ENCODE results near the gene FAAP100.
A peak's percentile ranks its signal among the peaks of the same experiment; 100 is the strongest.
"Not testable (repeated sequence)": the region's sequence is repeated elsewhere in the genome, so short reads cannot be mapped to it uniquely, and the experiment has no call there.

The FAAP100 gene, protein sequence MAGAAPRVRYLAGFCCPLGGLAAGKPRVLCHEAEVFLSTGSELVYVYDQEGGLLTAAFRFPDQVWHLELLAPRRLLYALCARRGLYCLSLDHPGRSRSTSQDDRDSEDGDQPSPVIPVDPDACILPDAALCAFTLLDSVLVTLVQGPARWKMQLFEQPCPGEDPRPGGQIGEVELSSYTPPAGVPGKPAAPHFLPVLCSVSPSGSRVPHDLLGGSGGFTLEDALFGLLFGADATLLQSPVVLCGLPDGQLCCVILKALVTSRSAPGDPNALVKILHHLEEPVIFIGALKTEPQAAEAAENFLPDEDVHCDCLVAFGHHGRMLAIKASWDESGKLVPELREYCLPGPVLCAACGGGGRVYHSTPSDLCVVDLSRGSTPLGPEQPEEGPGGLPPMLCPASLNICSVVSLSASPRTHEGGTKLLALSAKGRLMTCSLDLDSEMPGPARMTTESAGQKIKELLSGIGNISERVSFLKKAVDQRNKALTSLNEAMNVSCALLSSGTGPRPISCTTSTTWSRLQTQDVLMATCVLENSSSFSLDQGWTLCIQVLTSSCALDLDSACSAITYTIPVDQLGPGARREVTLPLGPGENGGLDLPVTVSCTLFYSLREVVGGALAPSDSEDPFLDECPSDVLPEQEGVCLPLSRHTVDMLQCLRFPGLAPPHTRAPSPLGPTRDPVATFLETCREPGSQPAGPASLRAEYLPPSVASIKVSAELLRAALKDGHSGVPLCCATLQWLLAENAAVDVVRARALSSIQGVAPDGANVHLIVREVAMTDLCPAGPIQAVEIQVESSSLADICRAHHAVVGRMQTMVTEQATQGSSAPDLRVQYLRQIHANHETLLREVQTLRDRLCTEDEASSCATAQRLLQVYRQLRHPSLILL

DNA sequence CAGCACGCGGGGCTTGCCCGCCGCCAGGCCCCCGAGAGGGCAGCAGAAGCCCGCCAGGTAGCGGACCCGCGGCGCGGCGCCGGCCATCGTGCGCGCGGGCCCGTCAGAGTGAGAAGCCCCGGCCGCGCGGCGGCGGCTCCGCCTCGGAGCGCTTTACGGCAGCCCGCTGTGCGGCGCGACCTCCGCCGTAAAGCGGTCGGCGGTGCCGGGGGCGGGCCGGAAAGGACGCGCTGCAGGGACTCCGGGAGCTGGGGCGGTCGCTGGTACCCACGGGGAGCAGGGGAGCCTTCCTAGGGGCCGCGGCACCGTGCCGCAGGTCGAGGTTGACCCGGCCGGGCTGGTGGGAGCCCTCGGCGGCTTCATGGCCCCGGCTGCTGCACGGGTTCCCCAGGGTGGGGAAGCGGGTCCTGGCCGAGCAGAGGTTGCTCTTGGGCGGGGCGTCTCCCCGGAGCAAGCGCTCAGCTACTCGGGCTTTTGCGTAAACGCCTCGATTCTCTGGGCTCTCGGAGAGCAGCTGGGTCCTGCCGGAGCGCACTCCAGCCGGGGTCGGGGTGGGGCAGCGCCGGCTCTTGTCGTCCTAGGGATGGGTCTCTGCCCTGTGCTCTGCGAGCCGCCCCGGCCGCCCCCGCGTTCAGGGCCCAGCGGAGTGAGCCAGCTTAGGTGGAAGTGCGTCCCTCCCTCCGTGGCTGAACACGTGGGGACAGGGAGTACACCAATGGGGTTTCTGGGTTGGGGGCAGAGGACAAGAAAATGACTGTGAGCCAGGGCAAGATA lies at the start of gene FAAP100:
Gene FAAP100, minus strand, starts transcription at position 110 of the 774 bp plus-strand sequence. Its CDS starts 23 bp downstream, at position 87.
- DNase-seq, result peak; percentile 82 to 91 (median 84)

DNA sequence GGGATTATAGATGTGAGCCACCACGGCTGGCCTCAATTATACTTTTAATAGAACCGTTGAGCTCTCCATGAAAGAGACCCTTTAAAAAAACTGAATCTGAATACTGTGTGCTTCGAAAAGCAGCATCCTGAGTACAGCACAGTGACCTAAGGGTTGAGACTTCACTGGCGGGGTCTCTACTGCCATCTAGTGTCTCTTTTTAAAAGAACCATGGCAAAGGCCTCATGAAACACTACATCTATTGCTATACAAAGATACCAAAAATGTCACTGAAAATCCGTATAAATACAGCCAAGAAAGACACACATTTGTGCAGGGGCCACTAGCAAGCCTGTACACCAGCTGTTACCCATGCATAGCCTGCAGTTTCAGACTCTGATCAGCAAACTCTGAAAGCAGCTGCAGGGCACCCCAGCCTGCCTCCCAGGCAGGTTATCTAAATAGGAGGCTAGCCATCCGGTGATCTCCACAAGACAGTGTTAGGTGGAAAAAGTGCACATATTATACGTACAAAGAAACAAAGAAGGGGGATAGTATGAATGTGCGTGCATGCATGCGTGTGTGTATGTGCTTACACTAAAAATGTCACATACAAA lies 49.5 kb upstream of the FAAP100 start:
- DNase-seq, result peak; percentile 23 to 78 (median 49)

DNA sequence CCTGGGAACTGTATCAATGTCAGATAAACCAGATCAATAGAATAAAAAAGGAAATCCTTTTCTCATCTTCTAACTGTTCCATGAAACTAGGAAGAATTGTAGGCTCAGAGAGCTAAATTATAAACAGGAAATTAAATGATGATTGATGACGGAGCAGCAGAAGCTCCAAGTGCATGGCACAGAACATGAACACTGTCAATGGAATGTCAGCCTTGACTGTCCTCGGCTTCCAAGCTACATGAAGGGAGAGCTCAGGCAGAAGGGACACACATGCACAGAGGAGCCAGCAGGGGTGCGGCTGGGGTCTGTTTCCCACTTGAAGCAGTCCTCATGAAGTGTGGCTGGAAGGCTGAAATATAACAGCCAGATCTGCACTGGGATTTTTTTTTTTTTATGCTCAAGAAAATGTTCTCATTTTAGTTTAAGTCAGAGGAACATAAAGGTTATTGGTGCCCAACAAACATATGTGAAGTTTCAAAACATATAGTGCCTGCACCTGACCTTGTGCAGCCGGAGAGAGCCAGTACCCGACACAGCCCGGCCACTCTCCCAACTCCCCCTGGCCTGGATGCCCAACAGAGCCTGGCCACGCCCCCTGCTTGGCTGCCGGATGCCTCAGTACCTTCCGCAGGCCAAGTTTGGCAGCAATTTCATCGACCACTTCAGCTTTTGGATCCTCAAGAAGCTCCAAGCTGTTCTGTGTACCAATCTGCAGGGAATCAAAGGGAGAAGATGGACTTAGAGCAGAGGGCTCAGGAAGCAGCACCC lies 47.8 kb upstream of the FAAP100 start:
- DNase-seq, result no peak

DNA sequence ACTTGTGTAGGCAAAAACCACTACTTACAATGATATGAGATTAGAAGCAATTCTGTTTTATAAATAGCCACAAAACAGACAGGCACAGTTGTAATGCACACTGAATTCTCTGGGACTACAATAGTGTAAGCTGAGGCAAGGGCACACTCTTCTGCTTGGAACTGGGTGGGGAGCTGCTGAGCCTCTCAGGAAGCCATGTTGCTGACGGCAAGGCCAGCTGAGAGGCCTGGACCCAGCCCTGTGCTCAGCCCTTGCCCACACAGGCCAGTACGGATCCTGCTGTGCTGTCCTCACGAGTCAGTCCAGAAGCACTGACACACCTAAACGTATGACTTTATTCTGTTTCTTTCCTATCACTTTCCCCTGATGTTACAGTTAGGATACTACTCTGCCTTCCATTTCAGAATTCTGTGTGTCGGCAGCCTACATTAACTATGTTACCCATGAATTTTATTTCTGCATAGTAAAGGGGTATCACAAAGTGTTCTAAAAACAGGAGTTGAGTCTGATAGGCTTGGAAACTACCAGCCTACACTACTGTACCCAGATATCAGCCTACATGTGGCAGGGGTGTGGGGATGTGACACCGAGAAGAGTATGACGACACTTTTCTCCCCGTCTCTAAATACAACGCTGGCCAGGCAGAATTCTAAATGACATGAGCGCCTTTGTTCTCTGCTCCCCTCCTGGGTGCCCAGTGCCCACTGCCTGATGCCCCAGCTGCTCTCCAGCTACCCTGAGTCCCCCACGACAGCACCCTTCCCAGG lies 41.1 kb upstream of the FAAP100 start:
- DNase-seq, result no peak

DNA sequence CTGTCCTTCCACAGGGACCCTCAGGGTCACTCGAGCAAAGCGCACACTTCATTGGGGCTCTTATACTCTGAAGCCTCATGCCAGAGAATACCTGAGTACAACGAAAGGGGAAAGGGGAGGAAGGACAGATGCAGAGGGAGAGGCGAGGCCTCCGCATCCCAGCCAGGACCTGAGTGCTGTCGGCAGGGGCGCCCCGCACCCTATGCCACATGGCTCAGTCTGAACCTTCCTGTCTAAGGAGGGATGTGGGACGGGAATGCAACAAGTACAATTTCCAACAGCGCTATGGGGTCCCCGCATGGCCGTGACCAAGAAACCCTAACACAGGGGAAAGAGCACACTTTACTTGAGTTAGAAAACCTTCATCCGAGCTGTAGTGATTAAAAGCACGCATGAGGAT lies 39.8 kb upstream of the FAAP100 start:
- no peak for DNase-seq

DNA sequence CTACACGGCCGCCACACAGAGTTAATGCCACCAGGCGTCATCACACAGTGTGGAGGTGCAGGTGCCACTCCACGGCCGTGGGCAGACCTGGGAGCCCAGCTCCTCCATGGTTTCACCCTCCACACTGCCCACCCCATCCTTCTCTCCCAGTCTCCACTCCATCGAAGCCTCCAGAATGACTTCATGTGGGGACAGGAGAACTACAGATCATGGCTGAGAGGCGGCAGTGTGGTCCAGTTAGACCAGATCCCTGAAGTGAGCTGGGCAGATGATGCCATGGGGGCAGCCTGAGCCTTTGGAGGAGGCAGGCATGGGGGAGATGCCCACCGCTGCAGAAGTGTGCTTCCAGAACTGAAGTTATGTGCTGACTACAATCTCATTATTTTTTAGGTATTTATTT lies 38.0 kb upstream of the FAAP100 start:
- DNase-seq, result no peak

DNA sequence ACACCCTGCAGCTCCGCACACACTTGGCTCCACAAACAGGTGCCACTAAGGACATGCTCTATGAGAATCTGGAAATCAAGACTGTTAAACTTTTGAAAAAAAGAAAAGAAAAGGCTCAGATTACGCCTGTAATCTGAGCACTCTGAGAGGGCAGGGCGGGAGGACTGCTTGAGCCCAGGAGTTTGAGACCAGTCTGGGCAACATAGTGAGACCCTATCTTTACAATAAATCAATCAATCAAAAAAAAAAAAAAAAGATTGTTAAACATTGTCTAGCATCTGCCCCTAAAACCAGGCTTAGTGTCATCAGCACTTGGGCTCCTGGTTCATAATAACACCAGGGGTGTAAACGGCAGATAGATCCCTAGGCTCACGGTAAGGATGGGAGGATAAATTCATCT lies 37.5 kb upstream of the FAAP100 start:
- DNase-seq, result no peak

DNA sequence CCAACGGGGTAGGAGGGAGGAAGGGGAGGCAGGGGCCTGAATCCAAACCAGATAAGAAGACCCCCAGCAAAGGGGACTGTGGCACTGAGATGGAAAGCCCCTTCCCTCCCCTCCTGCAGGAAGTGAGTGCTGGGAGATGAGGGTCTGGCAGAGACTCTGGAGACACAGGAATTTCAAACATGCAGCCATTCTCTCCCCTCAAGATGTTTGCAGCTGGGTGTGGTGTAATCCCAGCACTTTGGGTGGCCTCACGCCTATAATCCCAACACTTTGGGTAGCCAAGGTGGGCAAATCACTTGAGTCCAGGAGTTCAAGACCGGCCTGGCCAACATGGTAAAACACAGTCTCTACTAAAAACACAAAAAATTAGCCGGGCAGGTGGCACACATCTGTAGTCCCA lies 33.9 kb upstream of the FAAP100 start:
- DNase-seq, result no peak

DNA sequence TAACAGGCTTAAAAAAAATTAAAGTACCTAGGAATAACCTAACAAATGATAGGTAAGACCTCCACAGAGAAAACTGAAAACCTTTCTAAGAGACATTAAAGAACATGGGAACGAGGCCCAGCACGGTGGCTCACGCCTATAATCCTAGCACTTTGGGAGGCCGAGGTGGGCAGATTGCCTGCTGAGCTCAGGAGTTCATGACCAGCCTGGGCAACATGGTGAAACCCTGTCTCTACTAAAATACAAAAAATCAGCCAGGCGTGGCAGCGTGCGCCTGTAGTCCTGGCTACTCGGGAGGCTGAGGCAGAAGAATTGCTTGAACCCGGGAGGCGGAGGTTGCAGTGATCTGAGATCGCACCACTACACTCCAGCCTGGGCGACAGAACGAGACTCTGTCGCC lies 32.6 kb upstream of the FAAP100 start:
- DNase-seq, result not testable (repeated sequence)

DNA sequence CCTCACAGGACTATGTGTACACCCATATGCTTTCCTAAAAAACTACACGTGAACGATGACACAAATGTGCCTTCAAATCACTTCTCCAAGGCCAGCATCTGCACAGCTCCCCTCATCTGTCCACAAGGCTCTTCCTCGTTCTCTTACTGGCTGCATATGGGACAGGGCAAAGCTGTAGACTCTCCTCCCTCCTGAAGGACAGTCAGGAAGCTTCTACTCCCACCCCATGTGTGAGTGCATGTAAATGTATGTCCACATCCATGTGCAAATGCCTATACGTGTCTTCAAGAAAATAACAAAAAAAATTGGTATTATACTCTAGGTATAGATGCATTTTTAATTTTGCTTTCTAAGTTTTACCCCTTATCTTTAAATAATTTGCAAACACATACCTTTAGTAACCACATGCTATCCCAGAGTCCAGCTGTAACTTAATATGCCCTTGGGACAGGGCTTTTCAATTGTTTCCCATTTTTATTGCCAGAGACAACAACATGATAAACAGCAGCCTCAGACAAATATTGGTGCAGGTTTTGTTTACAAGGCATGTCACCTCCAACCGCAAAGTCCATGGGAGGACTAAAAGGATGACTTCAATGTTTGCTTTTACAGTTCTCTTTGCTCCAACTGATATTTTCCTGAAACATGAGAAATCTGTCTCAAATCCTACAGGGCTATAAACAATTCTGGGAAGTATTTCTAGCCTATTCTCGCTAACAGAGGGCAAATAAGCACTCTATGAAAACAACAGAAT lies 31.6 kb upstream of the FAAP100 start:
- DNase-seq, result no peak

DNA sequence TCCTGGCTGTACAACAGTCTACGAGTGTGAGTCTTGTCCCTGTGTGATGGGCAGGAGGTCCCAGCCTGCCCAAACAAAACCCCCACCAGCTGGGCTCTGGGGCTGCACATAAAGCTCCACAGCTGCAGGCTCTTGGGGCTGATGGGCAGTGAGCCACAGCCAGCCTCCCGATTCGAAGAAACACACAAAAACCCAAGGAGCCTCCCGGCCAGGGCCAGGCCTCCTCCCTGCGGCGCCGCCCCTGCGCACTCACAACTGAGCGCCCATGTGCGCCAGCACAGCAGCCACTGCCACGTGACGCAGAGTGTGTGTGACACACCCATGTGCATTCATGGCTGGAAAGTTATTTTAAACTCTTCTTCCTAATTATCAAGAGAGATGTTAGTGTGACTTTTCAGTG lies 30.6 kb upstream of the FAAP100 start:
- DNase-seq, result no peak

DNA sequence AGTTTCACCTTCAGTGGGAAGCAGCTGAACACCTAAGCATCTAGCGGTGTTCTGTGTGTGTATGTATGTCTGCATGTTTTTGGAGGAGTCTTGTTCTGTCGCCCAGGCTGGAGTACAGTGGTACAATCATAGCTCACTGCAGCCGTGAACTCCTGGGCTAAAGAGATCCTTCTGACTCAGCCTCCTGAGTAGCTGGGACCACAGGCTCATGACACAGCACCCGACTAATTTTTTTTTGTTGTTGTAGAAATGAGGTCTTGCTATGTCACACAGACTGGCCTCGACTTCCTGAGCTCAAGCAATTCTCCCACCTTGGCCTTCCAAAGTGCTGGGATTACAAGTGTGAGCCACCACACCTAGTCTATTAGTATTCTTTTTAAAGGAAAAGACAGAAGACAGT lies 30.2 kb upstream of the FAAP100 start:
- DNase-seq, result no peak

DNA sequence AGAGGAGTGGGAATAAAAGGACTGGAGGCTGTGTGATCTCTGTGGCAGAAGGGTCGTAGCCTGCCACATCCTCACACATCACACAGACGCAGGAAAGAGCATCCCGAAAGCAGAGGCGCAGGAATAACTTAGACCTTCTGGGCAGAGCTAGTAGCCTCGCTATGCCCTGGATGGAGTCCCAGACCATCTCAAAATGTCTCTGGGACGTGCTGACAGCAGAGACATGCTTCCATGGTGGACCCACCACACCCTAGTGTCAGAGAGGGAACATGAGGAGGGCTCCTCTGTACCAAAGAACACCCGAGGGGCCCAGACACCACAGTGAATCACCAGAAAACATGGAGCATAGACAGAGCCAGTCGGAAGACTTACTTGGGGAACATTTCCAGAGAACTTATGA lies 29.6 kb upstream of the FAAP100 start:
- no peak for DNase-seq

DNA sequence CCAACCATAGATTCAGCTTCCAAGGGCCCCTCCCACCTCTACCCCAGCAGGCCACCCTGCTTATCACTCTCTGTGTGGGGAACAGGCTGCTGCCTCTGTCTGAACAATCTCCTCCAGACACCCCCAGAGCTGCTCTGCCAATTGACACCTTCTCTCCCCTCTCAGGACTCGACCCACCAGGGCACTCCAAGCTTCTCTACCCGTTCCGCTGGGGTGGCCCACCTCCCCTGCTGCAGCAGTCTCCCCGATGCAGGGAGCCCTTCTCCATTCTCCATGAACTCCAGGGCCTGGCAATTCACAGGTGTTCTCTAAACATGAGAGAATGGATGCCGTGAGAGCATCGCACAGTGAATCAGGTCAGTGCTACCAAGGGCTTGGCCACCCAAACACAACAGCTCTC lies 28.3 kb upstream of the FAAP100 start:
- DNase-seq, result no peak

DNA sequence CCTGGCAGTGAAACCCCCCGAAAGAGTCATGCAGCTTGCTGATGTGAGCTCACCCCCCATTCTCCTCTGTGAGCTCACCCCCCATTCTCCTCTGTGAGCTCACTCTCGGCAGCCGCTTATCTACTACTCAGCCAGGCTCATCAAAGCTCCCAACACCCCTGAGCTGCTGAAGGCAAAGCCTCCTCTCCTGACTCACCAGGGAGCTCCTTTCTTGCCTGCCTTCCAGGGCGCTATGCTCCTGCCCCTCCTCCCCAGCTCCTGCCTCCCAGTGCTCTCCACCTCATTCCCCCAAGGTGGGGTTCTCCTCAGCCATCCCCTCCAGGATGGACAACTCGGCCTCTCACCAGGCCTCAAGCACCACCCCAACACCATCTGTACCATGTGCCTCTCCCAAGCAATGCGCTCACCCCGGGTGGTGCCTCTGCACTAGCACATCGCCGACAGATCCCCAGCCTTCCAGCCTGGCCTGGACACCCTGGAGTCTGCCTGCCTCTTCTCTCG lies 27.7 kb upstream of the FAAP100 start:
- DNase-seq, result no peak

DNA sequence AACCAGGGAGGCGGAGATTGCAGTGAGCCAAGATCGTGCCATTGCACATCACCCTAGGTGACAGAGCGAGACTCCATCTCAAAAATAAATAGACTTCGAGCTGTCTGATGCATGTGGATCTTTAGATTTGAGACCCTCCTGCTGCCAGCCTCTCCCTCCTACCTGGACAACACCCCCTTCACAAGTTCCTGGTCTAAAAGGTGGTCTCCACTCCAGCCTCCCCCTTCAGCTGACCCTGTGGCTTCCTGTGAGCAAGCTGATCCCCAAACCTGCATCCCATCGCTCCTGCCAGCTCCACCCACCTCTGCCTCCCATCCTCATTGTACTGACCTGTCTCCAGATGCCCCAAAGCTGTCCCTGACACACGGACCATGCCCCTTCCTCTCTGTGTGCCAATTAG lies 27.1 kb upstream of the FAAP100 start:
- DNase-seq, result no peak

DNA sequence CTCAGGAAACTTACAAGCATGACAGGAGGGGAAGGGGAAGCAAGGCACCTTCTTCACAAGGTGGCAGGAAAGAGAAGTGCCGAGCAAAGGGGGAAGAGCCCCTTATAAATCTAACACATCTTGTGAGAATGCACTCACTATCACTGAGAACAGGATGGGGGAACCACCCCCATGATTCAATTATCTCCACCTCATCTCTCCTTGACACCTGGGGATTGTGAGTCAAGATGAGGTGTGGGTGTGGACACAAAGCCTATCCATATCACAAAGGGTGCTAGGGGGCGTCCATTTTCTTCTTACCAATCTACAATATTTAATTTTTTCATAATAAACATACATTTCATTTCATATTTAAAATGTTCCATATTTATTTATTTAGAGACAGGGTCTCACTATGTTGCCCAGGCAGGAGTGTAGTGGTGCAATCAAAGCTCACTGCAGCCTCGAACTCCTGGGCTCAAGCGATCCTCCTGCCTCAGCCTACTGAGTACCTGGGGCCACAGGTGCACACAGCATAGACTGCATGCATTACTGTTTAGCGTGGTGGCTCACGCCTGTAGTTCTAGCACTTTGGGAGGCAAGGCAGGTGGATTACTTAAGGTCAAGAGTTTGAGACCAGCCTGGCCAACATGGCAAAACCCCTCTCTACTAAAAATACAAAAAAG lies 26.5 kb upstream of the FAAP100 start:
- DNase-seq, result no peak

DNA sequence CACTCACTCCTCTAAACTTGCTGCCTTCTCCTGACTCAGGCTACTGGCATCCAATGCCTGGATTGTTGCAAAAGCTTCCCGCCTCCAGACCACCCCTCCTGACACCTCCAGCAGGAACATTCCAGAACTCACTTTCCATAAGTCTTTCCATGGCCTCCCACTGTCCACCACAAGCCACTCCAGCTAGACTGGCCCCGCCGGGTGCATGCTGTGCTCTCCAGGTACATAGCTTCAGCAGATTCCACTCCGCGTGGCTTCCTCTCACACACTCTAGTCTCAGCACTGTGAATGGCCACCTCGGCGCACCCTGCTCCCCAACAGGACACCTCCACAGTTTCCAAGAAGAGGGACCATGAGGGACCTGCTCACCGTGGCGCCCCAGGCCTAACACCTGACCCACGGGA lies 25.9 kb upstream of the FAAP100 start:
- DNase-seq, result no peak

DNA sequence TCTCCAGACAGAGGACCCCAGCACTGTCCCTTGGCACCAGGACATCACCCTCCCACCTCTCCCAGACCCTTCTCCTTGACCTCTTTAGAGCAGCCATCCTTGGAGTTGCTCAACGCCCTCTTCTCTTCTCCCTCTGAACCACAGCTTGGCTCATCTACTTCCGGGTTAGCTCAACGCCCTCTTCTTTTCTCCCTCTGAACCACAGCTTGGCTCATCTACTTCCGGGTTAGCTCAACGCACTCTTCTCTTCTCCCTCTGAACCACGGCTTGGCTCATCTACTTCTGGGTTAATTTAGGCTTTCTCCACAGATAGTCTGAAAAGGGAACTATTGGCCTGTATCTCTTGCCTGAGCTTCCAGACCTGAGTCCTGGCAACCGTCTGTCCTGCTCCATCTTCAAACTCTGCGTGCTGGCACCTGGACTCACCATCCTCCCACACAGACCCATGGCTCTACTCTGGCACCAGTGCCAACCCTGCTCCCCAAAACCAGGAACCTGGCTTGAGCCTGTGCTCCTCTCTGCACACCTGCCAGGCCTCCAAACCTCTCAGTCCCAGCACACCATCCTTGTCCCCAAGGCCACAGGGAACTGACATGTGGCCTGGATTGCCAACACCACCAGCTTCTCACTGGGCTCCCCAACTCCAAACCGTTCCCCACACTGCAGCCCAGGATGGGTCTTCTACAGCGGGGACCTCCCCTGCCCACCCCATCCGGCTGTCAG lies 25.3 kb upstream of the FAAP100 start:
- DNase-seq, result no peak

Data from NCI-H1417 (cell line).